Duodenal mucosa (tissue), 2 donors: ENCODE measurements around the gene CTTNBP2.

Experiments used
- H3K27ac ChIP-seq: one replicate; pipeline ENCODE4 v1.7.0; 2013; ENCODE audit warnings: low read depth, low read length
- H3K27me3 ChIP-seq, 2 donors: one replicate each; pipeline ENCODE4 v1.7.0; 2013; ENCODE audit warnings: low read length in 2 of 2, control low read depth in 1 of 2; ENCODE audit not compliant: insufficient read depth in 2 of 2, control insufficient read depth in 1 of 2
- H3K36me3 ChIP-seq, 2 donors: one replicate each; pipeline ENCODE4 v1.7.0; 2013; ENCODE audit warnings: low read length in 2 of 2, control low read depth in 1 of 2; ENCODE audit not compliant: insufficient read depth in 2 of 2, control insufficient read depth in 1 of 2
- H3K4me1 ChIP-seq, 2 donors: one replicate each; pipeline ENCODE4 v1.7.0; 2013; ENCODE audit warnings: low read length in 2 of 2, control low read depth in 1 of 2; ENCODE audit not compliant: insufficient read depth in 2 of 2, control insufficient read depth in 1 of 2
- H3K4me3 ChIP-seq, 2 donors: one replicate each; pipeline ENCODE4 v1.7.0; 2013; ENCODE audit warnings: low read length in 2 of 2, low read depth in 1 of 2
- H3K9ac ChIP-seq, 2 donors: one replicate each; pipeline ENCODE4 v1.7.0; 2013; ENCODE audit warnings: low read length in 2 of 2, low read depth in 1 of 2
- H3K9me3 ChIP-seq, 2 donors: one replicate each; pipeline ENCODE4 v1.7.0; 2013; ENCODE audit warnings: low read length in 2 of 2, control low read depth in 1 of 2; ENCODE audit not compliant: control insufficient read depth in 1 of 2

CTTNBP2 gene

DNA sequence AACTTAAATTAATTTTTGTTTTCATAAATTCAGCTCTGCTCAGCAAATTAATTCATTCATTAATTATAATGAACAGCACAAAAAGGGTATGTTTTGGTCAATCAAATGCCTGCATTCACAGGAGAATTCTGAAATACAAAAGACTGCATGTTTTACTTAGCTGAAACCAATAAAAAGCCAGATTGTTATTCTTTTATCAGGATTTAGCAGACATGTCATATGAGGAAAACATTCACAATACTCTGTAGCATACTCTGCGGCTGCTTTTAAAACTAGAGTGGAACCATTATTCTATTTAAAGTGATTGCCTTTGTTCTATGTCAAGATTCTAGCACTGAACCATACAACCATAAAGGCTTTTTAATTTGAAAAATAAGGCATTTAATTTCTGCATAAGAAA is 19.1 kb downstream of the CTTNBP2 start:
- Histone ChIP-seq H3K4me1 (no peaks in the 10 kb centered on the region), H3K36me3 (peaks cover 0 to 4% of the 10 kb centered on the region in 2 donors), H3K9me3 (no peaks in the 10 kb centered on the region), H3K27me3 (no peaks in the 10 kb centered on the region), H3K9ac (no peak overlapping the region), H3K4me3 (no peak overlapping the region), H3K27ac (no peak overlapping the region)

DNA sequence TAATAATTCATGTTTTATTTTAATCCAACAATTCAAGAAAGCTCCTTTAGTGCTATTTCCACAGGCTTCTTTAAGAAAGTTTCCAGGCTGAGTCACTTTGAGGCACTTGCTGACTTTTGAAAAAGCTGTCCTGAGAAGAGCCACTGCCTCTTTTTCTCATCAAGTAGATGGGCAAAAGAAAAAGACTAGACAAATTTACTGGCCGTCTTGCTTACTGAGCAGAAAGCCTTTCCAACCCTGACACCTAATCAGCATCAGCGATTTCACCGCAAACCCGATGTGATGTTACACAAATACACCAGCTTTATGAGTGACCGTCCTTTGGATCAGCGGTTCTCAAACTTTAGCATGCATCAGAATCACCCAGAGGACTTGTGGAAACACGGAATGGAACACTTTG is 24.3 kb downstream of the CTTNBP2 start:
- no peaks in the 10 kb centered on the region for H3K36me3 ChIP-seq
- no peaks in the 10 kb centered on the region for H3K9me3 ChIP-seq
- no peaks in the 10 kb centered on the region for H3K4me1 ChIP-seq
- H3K4me3 ChIP-seq, result no peak overlapping the region
- no peaks in the 10 kb centered on the region for H3K27me3 ChIP-seq
- no peak overlapping the region for H3K27ac ChIP-seq
- H3K9ac ChIP-seq, result no peak overlapping the region

- Histone ChIP-seq H3K27ac (no peak overlapping the region), H3K27me3 (no peaks in the 10 kb centered on the region), H3K9ac (no peak overlapping the region), H3K4me3 (no peak overlapping the region), H3K36me3 (no peaks in the 10 kb centered on the region), H3K4me1 (no peaks in the 10 kb centered on the region), H3K9me3 (no peaks in the 10 kb centered on the region)
Measured at GRCh38 chr7:117844678-117845077, 28.6 kb downstream of the CTTNBP2 start.

- H3K36me3 ChIP-seq, result no peaks in the 10 kb centered on the region
- H3K4me1 ChIP-seq, result peaks cover 0 to 3% of the 10 kb centered on the region in 2 donors
- H3K4me3 ChIP-seq, result no peak overlapping the region
- no peak overlapping the region for H3K27ac ChIP-seq
- no peaks in the 10 kb centered on the region for H3K9me3 ChIP-seq
- H3K27me3 ChIP-seq, result no peaks in the 10 kb centered on the region
- no peak overlapping the region for H3K9ac ChIP-seq
Measured at GRCh38 chr7:117841611-117842010, 31.6 kb downstream of the CTTNBP2 start.

DNA sequence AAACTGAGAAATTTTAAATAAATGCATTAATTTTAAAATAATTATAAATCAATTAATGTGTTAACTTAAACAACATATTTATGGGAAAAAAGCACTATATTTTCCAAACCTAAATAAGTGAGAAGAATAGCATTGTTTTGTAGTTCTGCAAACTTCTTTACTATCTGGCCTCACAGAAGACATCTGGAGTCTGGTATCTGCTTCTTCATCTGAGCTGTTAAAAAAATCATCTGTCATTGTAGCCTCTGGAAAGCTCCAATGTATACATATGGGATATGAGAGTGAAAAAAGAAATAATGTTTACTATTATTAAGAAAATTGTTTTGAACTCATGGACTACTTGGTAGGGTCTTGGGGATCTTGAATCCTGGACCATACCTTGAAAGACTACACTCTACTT is 32.2 kb downstream of the CTTNBP2 start:
- Histone ChIP-seq H3K9ac (no peak overlapping the region), H3K36me3 (no peaks in the 10 kb centered on the region), H3K4me1 (peaks cover 0 to 3% of the 10 kb centered on the region in 2 donors), H3K9me3 (no peaks in the 10 kb centered on the region), H3K27me3 (no peaks in the 10 kb centered on the region), H3K27ac (no peak overlapping the region), H3K4me3 (no peak overlapping the region)

GRCh38 chr7:117839507-117839906 is 33.7 kb downstream of the CTTNBP2 start:
- Histone ChIP-seq H3K36me3 (no peaks in the 10 kb centered on the region), H3K9me3 (no peaks in the 10 kb centered on the region), H3K27me3 (no peaks in the 10 kb centered on the region), H3K27ac (no peak overlapping the region), H3K4me3 (no peak overlapping the region), H3K4me1 (peaks cover 0 to 3% of the 10 kb centered on the region in 2 donors), H3K9ac (no peak overlapping the region)

DNA sequence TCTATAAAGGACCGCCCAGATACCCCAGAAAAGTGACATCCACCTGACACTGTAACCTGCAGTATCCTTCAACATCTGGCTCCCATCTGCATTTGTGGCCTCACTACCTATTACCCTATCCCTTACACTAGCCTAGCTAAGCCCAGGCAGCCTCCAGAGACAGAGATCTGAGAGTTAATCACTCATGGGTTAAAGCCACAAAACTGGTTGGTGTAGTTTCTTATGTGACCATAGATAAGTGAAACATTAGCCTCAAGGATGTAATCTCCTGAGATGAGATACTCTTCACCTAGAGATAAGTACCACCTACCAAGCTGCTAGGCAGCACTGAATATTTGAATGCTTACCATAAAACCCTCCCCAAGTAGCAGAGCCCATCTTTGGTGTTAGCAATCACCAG is 35.4 kb downstream of the CTTNBP2 start:
- Histone ChIP-seq H3K36me3 (no peaks in the 10 kb centered on the region), H3K4me3 (no peak overlapping the region), H3K9me3 (no peaks in the 10 kb centered on the region), H3K27me3 (no peaks in the 10 kb centered on the region), H3K4me1 (peaks cover 0 to 3% of the 10 kb centered on the region in 2 donors), H3K9ac (no peak overlapping the region), H3K27ac (no peak overlapping the region)

GRCh38 chr7:117835016-117835664 is 38.1 kb downstream of the CTTNBP2 start:
- Histone ChIP-seq H3K27me3 (no peaks in the 10 kb centered on the region), H3K4me1 (peaks cover 0 to 10% of the 10 kb centered on the region in 2 donors), H3K36me3 (no peaks in the 10 kb centered on the region), H3K27ac (no peak overlapping the region), H3K9me3 (no peaks in the 10 kb centered on the region), H3K9ac (no peak overlapping the region), H3K4me3 (no peak overlapping the region)

DNA sequence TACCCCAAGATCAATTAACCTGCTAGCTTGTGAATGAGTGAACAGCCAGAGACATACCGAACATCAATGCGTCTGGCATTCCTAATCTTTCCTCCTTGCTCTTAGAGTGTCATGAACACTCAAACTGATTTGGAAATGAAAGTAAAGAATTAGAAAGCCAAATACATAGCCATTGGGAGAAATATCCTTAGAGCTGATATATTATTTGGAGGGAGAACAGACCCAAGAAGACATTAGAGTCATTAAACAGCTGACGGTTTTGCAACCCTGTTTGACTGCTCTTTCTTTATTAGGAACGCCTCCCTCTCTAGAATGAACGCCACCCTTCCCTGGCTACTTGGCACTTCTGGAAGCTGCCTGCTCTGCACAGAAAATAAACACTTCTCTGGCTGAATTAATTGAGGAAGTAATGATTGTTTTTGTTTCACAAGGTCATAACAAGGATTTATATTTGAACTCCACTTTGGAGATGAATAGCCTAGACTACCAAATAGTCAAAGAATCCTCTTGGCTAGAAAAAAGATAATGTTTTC is 42.8 kb downstream of the CTTNBP2 start:
- Histone ChIP-seq H3K27ac (no peak overlapping the region), H3K36me3 (no peaks in the 10 kb centered on the region), H3K4me3 (peak overlapping the region in 1 of 2 donors; percentile 13), H3K4me1 (peaks cover 0 to 17% of the 10 kb centered on the region in 2 donors), H3K27me3 (no peaks in the 10 kb centered on the region), H3K9me3 (no peaks in the 10 kb centered on the region), H3K9ac (no peak overlapping the region)

DNA sequence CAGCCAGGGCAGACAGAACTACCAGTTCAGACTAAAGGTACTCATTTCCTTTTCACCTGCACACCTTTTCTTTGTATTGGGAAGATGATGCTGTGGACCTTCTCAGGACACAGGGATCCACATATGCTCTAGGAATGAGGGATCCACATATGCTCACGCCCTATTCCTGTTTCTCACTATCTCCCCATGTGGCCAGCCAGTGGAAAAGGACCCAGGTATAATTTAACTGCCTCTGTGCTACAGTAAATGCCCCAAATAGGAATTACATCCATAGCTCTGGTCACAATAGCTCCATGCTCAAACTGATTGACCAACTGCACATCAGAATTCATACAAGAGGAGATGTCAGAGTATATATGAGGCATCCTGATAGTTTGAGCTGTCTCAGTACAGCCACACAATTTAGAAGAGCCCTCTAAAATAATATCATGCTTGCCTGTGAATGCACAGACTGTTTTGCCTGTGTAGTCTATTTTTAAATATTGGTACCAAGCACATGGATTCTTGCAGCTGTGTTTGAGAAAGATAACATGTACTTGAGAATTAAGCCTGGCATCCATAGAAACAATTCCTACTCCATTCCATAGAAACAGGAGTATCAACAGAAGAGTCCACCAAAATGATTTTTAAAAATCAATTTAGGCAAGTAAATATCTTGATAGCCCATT is 43.7 kb downstream of the CTTNBP2 start:
- Histone ChIP-seq H3K4me3 (no peak overlapping the region), H3K4me1 (peaks cover 0 to 17% of the 10 kb centered on the region in 2 donors), H3K27me3 (no peaks in the 10 kb centered on the region), H3K27ac (no peak overlapping the region), H3K36me3 (no peaks in the 10 kb centered on the region), H3K9ac (no peak overlapping the region), H3K9me3 (no peaks in the 10 kb centered on the region)
